Stimulated activated CD4-positive, alpha-beta T cell treated with anti-CD3 and anti-CD28 coated beads, Interleukin-12 subunit alpha, Interleukin-12 subunit beta, amount 100 ng/mL, for 48 hours (primary cell): Measurements from ENCODE around the gene OLFM1.
A peak's percentile ranks its signal among the peaks of the same experiment; 100 is the strongest.

Experiments
- DNase-seq, 3 donors: peaks; one replicate each; pipeline ENCODE4 v3.0.0-alpha.2; 2020; ENCODE audit warnings: low read depth in 2 of 3, low spot score in 1 of 3

Gene OLFM1

GRCh38 chr9:135076143-135076875, 11.2 kb upstream of the OLFM1 start:
- DNase-seq = no peak

GRCh38 chr9:135076876-135077430, 10.5 kb upstream of the OLFM1 start:
- DNase-seq = no peak

GRCh38 chr9:135077497-135078200, 9.8 kb upstream of the OLFM1 start:
- DNase-seq = no peak

GRCh38 chr9:135078361-135078821, 9.1 kb upstream of the OLFM1 start:
- no peak for DNase-seq

- DNase-seq = no peak
Observed at GRCh38 chr9:135079018-135079417, 8.4 kb upstream of the OLFM1 start.

- DNase-seq = no peak
Observed at GRCh38 chr9:135079676-135080075, 7.8 kb upstream of the OLFM1 start.

- no peak for DNase-seq
Observed at GRCh38 chr9:135080286-135081263, 6.9 kb upstream of the OLFM1 start.

- DNase-seq = no peak
Observed at GRCh38 chr9:135081264-135081660, 6.2 kb upstream of the OLFM1 start.

- DNase-seq = no peak
Observed at GRCh38 chr9:135081731-135082130, 5.7 kb upstream of the OLFM1 start.

- DNase-seq = no peak
Observed at GRCh38 chr9:135082536-135082935, 4.9 kb upstream of the OLFM1 start.

GRCh38 chr9:135083241-135083810, 4.1 kb upstream of the OLFM1 start:
- DNase-seq = no peak

- DNase-seq = no peak
Observed at GRCh38 chr9:135083831-135084230, 3.6 kb upstream of the OLFM1 start.

GRCh38 chr9:135084262-135084661, 3.2 kb upstream of the OLFM1 start:
- no peak for DNase-seq

GRCh38 chr9:135084881-135085760, 2.3 kb upstream of the OLFM1 start:
- DNase-seq = no peak

- DNase-seq = peak; percentile 21 to 53 (median 37)
Observed at GRCh38 chr9:135085830-135086546, 1.5 kb upstream of the OLFM1 start.

- no peak for DNase-seq
Observed at GRCh38 chr9:135086597-135087488, 625 bp upstream of the OLFM1 start.

GRCh38 chr9:135087899-135088347, 455 bp downstream of the OLFM1 start:
- DNase-seq = no peak

GRCh38 chr9:135088348-135088978, 995 bp downstream of the OLFM1 start:
- no peak for DNase-seq
